HFF-Myc (cell line): ENCODE data around the gene BSG.

Experiments used
- DNase-seq: peaks from one replicate; pipeline ENCODE4 v3.0.0-alpha.2; 2011; ENCODE audit warnings: low read depth; ENCODE audit errors: extremely low read depth
- H3K4me3 ChIP-seq: replicated peaks from 2 replicates; pipeline ENCODE4 v1.5.1; 2011; ENCODE audit warnings: low read depth, mild to moderate bottlenecking, control low read depth, low read length
- TF ChIP-seq, protein P1 (sequence below): IDR thresholded peaks from 2 replicates; pipeline ENCODE4 v1.5.1; 2012; ENCODE audit warnings: mild to moderate bottlenecking, low read depth, low read length, control low read depth; ENCODE audit errors: missing control alignments

Gene BSG

GRCh38 chr19:531009-531752 is 41.2 kb upstream of the BSG start:
- TF ChIP-seq, protein P1, sequence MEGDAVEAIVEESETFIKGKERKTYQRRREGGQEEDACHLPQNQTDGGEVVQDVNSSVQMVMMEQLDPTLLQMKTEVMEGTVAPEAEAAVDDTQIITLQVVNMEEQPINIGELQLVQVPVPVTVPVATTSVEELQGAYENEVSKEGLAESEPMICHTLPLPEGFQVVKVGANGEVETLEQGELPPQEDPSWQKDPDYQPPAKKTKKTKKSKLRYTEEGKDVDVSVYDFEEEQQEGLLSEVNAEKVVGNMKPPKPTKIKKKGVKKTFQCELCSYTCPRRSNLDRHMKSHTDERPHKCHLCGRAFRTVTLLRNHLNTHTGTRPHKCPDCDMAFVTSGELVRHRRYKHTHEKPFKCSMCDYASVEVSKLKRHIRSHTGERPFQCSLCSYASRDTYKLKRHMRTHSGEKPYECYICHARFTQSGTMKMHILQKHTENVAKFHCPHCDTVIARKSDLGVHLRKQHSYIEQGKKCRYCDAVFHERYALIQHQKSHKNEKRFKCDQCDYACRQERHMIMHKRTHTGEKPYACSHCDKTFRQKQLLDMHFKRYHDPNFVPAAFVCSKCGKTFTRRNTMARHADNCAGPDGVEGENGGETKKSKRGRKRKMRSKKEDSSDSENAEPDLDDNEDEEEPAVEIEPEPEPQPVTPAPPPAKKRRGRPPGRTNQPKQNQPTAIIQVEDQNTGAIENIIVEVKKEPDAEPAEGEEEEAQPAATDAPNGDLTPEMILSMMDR: no peak
- peak overlapping the region; percentile 56 for H3K4me3 ChIP-seq
- DNase-seq: no peak

GRCh38 chr19:531753-532560 is 40.4 kb upstream of the BSG start, which contains the start of gene CDC34:
Gene CDC34 (plus strand): TSS chr19:531760. CDS start chr19:531932, 172 bp downstream.
- TF ChIP-seq, protein P1: no peak
- no peak for DNase-seq
- peak within 1 kb of the TSS; percentile 72 for H3K4me3 ChIP-seq

DNA sequence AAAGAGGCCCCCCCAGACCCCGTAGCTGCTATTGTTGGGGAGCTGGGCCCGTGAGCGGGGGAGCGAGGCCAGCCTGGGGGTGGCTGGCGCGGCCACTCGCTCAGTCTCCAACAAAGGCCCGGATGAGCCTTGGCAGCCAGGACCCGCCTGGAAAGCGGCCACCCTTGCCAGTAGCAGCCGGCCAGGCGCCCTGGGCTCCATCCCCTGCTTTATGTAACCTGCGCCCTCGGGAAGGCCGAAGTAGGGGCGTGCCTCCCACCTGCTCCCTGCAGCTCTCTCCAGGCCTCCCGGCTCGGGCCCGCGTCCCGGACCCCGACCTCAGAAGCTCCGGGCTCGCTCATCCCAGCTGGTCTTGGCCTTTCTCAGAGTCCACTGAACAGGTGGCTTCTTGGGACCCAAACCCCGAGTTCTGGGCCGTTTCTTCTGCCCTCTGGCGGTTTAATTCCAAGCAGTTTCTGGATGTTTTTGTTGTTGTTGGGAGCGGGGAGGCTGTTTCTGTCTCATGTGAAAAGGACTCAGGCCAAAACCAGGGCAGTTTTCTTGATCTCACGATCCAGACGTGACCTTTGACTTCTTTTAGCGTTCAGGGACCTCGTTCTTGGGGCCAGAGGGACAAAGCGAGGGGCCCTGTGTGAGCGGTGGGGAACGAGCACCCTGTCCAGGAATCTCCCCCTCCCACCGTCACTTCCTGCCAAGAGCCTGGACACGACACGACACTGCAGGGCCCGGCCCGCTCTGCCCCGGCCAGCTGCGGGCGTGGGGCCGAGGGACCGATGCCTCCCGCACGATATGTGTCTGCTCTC is 39.6 kb upstream of the BSG start:
- TF ChIP-seq, protein P1: peak; percentile 57

DNA sequence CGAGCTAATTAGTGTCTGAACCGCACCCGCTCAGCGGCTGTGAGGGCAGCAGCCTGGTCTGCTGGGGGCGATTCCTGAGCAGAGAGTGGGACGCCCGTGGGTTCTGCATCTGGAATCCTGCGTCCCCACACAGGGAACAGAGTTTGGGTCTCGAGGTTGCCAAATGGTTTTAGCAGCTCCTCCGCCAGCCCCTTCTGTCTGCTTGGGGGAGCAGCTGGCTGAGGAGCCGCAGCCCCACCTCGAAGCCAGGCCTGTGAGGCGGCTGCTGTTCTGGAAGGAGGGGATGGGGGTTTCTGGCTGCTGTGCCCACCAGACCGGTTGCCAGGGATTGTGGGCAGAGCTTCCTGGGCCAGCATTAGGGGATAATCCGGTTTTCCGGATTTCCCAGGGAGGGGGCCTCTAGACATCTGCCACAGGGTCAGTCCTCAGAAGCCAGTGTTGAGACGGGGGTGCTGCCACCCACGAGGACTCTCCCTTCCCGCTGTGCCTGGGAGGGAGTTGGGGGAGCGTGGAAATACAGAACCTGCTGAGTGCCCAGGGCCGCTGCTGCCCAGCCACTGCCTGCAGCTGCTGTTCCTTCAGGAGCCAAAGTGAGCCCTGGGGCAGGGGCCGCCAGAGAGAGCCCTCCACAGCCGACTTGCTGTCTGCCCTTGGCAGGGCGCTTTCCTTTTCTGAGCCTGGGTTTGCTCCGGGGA is 38.9 kb upstream of the BSG start:
- TF ChIP-seq, protein P1: no peak
- no peak for DNase-seq
- H3K4me3 ChIP-seq: peak overlapping the region; percentile 72

More for the DNA sequence above, 39.6 kb upstream of the BSG start:
- no peak for DNase-seq
- H3K4me3 ChIP-seq: peak overlapping the region; percentile 72

- peak overlapping the region; percentile 72 for H3K4me3 ChIP-seq
- TF ChIP-seq, protein P1: no peak
- DNase-seq: no peak
Measured at GRCh38 chr19:534088-534487, 38.3 kb upstream of the BSG start.
